HepG2 (cell line): ENCODE results near the gene RPLP2. TPM values are rescaled to one million over a fixed set of nuclear protein-coding genes. Genes with fewer than 3 reads are reported as not detected.

Experiments used
- ASH2L ChIP-seq: fragments of 300-600, 200-600 bp; sonication (generic); IDR thresholded peaks from 2 replicates; pipeline ENCODE4 v1.7.0; 2017; ENCODE audit warnings: low read depth, mild to moderate bottlenecking, moderate library complexity, mixed read lengths, low read length; ENCODE audit not compliant: insufficient read length
- DR1 ChIP-seq: sonication (generic); formaldehyde crosslinking; IDR thresholded peaks from 2 replicates; pipeline ENCODE4 v1.8.0; 2021; ENCODE audit warnings: mild to moderate bottlenecking, missing genetic modification reagents, inconsistent platforms
- FOXK1 ChIP-seq: sonication (generic); formaldehyde crosslinking; IDR thresholded peaks from 2 replicates; pipeline ENCODE4 v1.4.0; 2020; ENCODE audit warnings: low read depth, missing genetic modification reagents, borderline replicate concordance
- JDP2 ChIP-seq: sonication (generic); formaldehyde crosslinking; IDR thresholded peaks from 2 replicates; pipeline ENCODE4 v1.8.1; 2022; ENCODE audit warnings: missing genetic modification reagents, borderline replicate concordance
- JUNB ChIP-seq: sonication (generic); formaldehyde crosslinking; IDR thresholded peaks from 2 replicates; pipeline ENCODE4 v1.8.0; 2022; ENCODE audit warnings: missing genetic modification reagents, mild to moderate bottlenecking, borderline replicate concordance
- MXD4 ChIP-seq: IDR thresholded peaks from 2 replicates; pipeline ENCODE4 v1.6.1; 2016; ENCODE audit warnings: mild to moderate bottlenecking, missing biosample characterization, missing genetic modification reagents
- NAIF1 ChIP-seq: sonication (generic); formaldehyde crosslinking; IDR thresholded peaks from 2 replicates; pipeline ENCODE4 v1.5.0; 2020; ENCODE audit warnings: mild to moderate bottlenecking, missing genetic modification reagents, borderline replicate concordance
- REXO4 ChIP-seq: sonication (generic); formaldehyde crosslinking; IDR thresholded peaks from 2 replicates; pipeline ENCODE4 v1.8.0; 2022; ENCODE audit warnings: missing genetic modification reagents, mild to moderate bottlenecking, borderline replicate concordance
- RFX1 ChIP-seq: fragments of 450-650 bp; IDR thresholded peaks from 2 replicates; pipeline ENCODE4 v1.6.1; 2017
- SMAD3 ChIP-seq: sonication (generic); formaldehyde crosslinking; IDR thresholded peaks from 2 replicates; pipeline ENCODE4 v1.4.0; 2020; ENCODE audit warnings: missing genetic modification reagents
- ZBTB1 ChIP-seq: sonication (generic); formaldehyde crosslinking; IDR thresholded peaks from 2 replicates; pipeline ENCODE4 v1.4.0; 2020; ENCODE audit warnings: missing genetic modification reagents, borderline replicate concordance
- ZHX1 ChIP-seq: sonication (generic); formaldehyde crosslinking; IDR thresholded peaks from 2 replicates; pipeline ENCODE4 v1.8.1; 2022; ENCODE audit warnings: low read depth, mild to moderate bottlenecking, missing genetic modification reagents
- ZNF331 ChIP-seq: sonication (generic); formaldehyde crosslinking; IDR thresholded peaks from 2 replicates; pipeline ENCODE4 v1.4.0; 2020; ENCODE audit warnings: missing genetic modification reagents
- ZNF354B ChIP-seq: sonication (generic); formaldehyde crosslinking; IDR thresholded peaks from 2 replicates; pipeline ENCODE4 v1.8.0; 2022; ENCODE audit warnings: mild to moderate bottlenecking, missing genetic modification reagents
- ZNF432 ChIP-seq: sonication (generic); formaldehyde crosslinking; IDR thresholded peaks from 2 replicates; pipeline ENCODE4 v1.5.0; 2020; ENCODE audit warnings: missing genetic modification reagents, mild to moderate bottlenecking, borderline replicate concordance
- ZNF644 ChIP-seq: IDR thresholded peaks from 2 replicates; pipeline ENCODE4 v1.6.1; 2016; ENCODE audit warnings: low read depth
- ZNF773 ChIP-seq: sonication (generic); formaldehyde crosslinking; IDR thresholded peaks from 2 replicates; pipeline ENCODE4 v1.4.0; 2020; ENCODE audit warnings: missing genetic modification reagents, borderline replicate concordance
- ZSCAN22 ChIP-seq: sonication (generic); formaldehyde crosslinking; IDR thresholded peaks from 2 replicates; pipeline ENCODE4 v1.4.0; 2020; ENCODE audit warnings: mild to moderate bottlenecking, missing genetic modification reagents
- polyA plus RNA-seq, 8 experiments: library from polyadenylated mRNA; depleted of rRNA in 3 of 8; stranded (reverse) in 7 of 8; unstranded in 1 of 8; fragments of >200 nt; fragmentation: Illumina TruSeq in 4 of 8; extraction: Trizol in 4 of 8; gene quantifications; 2 replicates each; pipeline versions ENCODE4 v1.2.1 to v1.2.3, GENCODE V29; 2011 to 2016; ENCODE audit warnings: low read depth in 4 of 8, missing spikeins in 1 of 8, mixed read lengths in 1 of 8; ENCODE audit not compliant: insufficient read depth in 1 of 8
- total RNA-seq, 5 experiments: library from RNA; depleted of rRNA; stranded (reverse); fragments of >200 nt; fragmentation: Illumina TruSeq; extraction: Trizol; gene quantifications; 2 replicates each; pipeline ENCODE4 v1.2.3, GENCODE V29; 2016; ENCODE audit warnings: low read depth in 1 of 5
- TF ChIP-seq, protein P1 (sequence below): sonication (generic); formaldehyde crosslinking; IDR thresholded peaks from 2 replicates; pipeline ENCODE4 v1.4.0; 2020; ENCODE audit warnings: mild to moderate bottlenecking, missing genetic modification reagents

Gene RPLP2
- total and polyA plus RNA-seq, 2 of the 13 experiments (the other 11 are each of a cell fraction or from before 2014, with no cell fraction given), result 978 to 2,106 TPM

DNA sequence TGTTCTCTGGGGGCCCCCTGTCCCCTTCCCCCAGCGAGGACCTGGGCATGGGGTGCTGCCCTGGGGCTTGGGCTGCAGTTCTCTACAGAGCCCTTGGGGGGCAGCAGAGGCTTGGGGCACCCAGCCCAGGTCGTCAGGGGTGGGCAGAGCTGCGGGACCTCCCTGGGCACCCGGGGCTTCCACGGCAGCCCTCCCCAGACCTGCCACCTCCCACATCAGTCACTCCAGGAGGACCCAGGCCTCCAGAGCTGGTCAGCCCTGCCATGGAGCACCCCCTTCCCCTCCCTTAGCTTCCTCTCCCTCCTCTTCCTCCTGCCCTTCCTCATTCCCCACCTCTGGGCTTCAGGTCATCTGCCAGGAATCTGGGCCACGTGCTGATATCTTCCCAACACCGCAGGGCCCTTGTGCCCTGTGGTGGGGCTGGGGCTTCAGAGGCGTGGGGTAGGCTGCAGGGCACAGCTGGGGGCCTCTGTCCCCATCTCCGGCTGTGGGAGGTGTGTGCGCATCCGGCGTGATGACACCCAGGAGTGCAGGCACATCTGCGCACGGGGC, 38.7 kb downstream of the RPLP2 start (continued):
- TF ChIP-seq ZHX1 (CRISPR knock-in tag) (no peak), SMAD3 (CRISPR knock-in tag) (no peak), ZNF644 (CRISPR knock-in tag) (no peak), RFX1 (no peak), DR1 (0 out of 2 replicates have a peak, but pooled peaks have one; percentile 19), NAIF1 (CRISPR knock-in tag) (no peak), JDP2 (CRISPR knock-in tag) (no peak), ZNF354B (CRISPR knock-in tag) (no peak), ZNF432 (CRISPR knock-in tag) (no peak), ZSCAN22 (CRISPR knock-in tag) (no peak), JUNB (CRISPR knock-in tag) (no peak), ASH2L (no peak), MXD4 (CRISPR knock-in tag) (no peak), ZBTB1 (CRISPR knock-in tag) (no peak), FOXK1 (CRISPR knock-in tag) (no peak), REXO4 (CRISPR knock-in tag) (no peak), ZNF773 (CRISPR knock-in tag) (no peak), ZNF331 (CRISPR knock-in tag) (no peak)
- TF ChIP-seq, protein P1, sequence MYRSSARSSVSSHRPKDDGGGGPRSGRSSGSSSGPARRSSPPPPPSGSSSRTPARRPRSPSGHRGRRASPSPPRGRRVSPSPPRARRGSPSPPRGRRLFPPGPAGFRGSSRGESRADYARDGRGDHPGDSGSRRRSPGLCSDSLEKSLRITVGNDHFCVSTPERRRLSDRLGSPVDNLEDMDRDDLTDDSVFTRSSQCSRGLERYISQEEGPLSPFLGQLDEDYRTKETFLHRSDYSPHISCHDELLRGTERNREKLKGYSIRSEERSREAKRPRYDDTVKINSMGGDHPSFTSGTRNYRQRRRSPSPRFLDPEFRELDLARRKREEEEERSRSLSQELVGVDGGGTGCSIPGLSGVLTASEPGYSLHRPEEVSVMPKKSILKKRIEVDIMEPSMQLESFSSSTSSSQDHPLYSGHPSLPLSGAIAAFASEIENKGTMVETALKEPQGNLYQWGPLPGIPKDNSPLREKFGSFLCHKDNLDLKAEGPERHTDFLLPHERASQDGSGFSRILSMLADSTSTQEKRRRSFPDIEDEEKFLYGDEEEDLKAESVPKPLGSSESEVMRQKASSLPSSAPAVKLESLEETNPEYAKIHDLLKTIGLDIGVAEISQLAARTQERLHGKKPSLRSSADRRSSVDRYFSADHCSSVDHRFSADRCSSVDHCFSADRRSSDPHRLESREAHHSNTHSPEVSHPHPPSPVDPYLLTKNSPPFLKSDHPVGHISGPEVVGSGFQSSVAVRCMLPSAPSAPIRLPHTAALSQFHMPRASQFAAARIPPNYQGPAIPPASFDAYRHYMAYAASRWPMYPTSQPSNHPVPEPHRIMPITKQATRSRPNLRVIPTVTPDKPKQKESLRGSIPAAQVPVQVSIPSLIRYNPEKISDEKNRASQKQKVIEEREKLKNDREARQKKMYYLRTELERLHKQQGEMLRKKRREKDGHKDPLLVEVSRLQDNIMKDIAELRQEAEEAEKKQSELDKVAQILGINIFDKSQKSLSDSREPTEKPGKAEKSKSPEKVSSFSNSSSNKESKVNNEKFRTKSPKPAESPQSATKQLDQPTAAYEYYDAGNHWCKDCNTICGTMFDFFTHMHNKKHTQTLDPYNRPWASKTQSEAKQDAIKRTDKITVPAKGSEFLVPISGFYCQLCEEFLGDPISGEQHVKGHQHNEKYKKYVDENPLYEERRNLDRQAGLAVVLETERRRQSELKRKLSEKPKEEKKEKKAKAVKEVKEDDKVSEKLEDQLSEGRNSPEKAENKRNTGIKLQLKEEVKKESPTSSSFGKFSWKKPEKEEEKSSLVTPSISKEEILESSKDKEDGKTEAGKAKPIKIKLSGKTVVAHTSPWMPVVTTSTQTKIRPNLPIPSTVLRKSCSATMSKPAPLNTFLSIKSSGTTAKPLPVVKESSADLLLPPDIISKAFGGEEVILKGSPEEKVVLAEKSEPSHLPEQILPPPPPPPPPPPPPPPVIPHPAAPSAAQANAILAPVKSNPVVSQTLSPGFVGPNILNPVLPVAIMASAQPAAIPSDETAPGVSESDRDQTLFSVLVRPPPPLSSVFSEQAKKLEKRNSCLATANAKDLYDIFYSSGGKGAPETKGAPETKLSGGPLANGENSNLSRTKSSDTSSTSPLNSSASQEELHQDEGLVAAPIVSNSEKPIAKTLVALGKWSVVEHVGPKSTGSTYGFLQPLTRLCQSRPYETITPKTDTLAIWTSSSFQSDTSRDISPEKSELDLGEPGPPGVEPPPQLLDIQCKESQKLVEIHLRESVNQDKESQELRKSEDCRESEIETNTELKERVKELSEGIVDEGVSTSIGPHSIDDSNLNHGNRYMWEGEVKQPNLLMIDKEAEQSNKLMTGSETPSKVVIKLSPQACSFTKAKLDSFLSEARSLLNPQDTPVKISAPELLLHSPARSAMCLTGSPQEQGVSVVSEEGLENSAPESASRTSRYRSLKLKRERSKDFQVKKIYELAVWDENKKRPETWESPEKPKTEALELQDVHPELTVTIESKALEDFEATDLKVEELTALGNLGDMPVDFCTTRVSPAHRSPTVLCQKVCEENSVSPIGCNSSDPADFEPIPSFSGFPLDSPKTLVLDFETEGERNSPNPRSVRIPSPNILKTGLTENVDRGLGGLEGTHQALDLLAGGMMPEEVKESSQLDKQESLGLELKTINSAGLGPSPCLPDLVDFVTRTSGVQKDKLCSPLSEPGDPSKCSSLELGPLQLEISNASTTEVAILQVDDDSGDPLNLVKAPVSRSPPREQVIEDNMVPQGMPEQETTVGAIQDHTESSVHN (CRISPR knock-in tag), result no peak
